GM21381 (cell line): Measurements from ENCODE around the gene GPR55.
"Not testable (repeated sequence)": the region's sequence is repeated elsewhere in the genome, so short reads cannot be mapped to it uniquely, and the experiment has no call there.

ENCODE experiments used
- ATAC-seq: cut with Tn5 transposase; IDR thresholded peaks from one replicate; pipeline ENCODE4 v1.9.1; 2021; ENCODE audit warnings: mild to moderate bottlenecking, moderate library complexity; ENCODE audit not compliant: unreplicated experiment

Gene GPR55, protein sequence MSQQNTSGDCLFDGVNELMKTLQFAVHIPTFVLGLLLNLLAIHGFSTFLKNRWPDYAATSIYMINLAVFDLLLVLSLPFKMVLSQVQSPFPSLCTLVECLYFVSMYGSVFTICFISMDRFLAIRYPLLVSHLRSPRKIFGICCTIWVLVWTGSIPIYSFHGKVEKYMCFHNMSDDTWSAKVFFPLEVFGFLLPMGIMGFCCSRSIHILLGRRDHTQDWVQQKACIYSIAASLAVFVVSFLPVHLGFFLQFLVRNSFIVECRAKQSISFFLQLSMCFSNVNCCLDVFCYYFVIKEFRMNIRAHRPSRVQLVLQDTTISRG

GRCh38 chr2:230924470-230925341 lies at the start of gene GPR55:
Gene GPR55, minus strand, starts transcription at chr2:230925242. Its CDS starts 14,280 bp downstream, at chr2:230910962.
- peak; percentile 35 for ATAC-seq

DNA sequence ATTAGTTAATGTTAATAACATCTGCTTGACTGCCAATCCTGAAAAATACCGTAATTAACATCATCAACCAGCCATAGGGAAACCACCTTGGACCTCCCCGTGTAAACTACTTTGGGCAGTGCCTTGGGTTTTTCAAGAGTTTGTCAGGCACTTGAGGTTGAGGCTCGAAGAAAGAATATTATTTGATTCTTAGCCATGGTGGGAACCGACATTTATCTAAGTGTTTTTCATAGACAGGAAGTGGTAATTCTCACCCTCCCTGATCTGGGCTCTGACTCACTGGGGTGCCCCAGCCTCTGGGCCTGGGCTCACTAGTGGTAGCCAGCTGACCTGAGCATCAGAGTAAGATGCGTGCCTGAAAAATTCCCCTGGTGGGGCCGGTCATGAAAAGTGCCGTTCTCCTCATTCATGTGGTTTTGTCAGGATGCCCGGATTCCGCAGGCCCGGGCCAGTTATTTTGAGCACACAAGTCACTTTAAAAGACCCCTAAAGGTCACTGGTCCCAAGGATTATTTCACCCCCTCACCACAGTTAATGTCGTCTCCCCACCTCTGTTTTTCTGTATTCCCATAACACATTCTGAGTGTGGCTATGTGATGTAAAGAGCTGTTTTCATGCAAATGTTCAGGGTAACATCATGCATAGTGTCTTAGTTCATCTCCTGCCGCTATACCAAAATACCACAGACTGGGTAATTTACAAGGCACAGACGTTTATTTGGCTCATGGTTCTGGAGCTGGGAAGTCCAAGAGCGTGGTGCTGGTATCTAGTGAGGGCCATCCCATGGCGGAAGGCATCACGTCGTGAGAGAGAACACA lies 49.3 kb upstream of the GPR55 start:
- ATAC-seq, result peak; percentile 80

DNA sequence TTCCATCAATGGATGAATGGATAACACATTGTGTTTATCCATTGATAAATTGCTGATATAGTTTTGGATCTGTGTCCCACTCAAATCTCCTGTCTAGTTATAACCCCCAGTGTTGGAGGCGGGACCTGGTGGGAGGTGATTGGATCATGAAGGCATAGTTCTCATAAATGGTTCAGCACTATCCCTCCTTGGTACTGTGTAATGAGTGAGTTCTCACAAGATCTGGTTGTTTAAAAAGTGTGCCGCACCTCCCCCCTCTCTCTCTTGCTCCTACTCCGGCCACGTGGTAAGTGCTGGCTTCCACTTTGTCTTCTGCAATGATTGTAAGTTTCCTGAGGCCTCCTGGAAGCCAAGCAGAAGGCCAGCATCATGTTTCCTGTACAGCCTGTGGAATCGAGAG lies 47.0 kb upstream of the GPR55 start:
- no peak for ATAC-seq

GRCh38 chr2:230969659-230970015 lies 44.6 kb upstream of the GPR55 start:
- ATAC-seq, result no peak

- no peak for ATAC-seq
Observed at GRCh38 chr2:230968921-230969658, 44.0 kb upstream of the GPR55 start.

GRCh38 chr2:230968314-230968713 lies 43.3 kb upstream of the GPR55 start:
- not testable (repeated sequence) for ATAC-seq

DNA sequence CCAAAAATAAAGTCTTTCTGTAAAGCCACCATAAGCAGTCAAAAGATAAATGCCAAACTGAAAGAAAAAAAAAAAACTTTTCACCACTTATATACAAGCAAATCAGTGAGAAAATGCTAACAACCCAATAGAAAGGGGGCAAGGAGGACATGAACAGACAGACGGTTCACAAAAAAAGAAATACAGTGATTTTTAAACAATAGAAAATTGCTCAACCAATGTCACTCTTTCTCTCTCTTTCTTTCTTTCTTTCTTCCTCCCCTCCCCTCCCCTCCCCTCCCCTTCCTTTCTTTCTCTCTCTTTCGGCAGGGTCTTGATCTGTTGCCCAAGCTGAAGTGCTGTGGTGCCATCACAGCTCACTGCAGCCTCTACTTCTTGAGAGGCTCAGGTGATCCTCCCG lies 42.1 kb upstream of the GPR55 start:
- no peak for ATAC-seq

GRCh38 chr2:230964136-230964730 lies 39.2 kb upstream of the GPR55 start:
- ATAC-seq, result no peak

DNA sequence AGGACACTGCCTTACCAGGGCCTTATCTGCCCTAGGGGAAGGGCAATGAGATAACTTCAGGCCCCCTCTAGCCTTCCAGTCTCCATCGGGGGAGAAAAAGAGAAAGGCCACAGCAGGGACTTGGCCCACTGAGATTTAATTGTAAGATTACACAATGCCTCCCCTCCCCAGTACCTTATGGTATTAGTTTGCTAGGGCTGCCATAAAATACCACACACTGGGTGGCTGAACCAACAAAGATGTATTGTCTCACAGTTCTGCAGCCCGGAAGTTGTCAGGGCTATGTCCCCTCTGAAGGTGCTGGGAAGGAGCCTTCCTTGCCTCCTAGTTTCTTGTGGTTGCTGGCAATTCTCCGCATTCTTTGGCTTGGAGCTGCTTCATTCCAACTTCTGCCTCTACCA lies 36.0 kb upstream of the GPR55 start:
- no peak for ATAC-seq

- ATAC-seq, result no peak
Observed at GRCh38 chr2:230960026-230960425, 35.0 kb upstream of the GPR55 start.

DNA sequence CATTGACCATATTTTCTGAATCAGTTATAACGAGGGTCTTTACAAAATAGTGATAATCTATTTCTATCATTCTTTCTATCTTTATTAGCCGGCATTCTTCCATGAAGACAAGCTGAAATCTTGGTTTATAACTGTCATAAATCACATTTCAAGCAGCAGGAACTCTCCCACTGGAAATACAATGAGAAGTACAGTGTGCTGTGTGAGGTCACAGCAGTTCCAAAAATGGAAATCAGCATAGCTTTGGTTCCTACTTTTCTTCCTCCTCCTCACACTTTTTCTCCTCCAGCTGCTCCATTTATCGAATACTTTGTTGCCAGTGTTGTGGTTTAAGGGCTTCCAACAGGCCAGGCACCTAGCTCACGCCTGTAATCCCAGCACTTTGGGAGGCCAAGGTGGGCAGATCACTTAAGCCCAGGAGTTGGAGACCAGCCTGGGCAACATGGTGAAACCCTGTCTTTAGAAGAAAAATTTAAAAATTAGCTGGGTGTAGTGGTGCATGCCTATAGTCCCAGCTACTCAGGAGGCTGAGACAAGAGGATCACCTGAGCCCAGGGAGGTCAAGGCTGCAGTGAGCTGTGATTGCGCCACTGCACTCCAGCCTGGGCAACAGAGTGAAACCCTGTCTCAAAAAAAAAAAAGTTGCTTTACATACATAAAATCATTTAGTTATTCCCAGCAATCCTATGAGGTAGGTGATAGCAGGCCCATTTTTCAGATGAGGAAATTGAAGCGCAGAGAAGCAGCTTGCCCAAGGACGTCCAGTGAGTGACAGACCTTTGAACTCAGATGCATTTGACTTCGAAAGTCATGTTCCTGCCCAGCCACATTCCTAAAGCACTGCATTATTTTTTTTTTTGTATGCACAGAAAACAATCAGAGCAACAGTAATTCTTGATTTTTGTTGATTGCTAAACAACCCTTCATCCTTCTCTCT lies 34.0 kb upstream of the GPR55 start:
- no peak for ATAC-seq

- no peak for ATAC-seq
Observed at GRCh38 chr2:230957756-230958391, 32.8 kb upstream of the GPR55 start.

DNA sequence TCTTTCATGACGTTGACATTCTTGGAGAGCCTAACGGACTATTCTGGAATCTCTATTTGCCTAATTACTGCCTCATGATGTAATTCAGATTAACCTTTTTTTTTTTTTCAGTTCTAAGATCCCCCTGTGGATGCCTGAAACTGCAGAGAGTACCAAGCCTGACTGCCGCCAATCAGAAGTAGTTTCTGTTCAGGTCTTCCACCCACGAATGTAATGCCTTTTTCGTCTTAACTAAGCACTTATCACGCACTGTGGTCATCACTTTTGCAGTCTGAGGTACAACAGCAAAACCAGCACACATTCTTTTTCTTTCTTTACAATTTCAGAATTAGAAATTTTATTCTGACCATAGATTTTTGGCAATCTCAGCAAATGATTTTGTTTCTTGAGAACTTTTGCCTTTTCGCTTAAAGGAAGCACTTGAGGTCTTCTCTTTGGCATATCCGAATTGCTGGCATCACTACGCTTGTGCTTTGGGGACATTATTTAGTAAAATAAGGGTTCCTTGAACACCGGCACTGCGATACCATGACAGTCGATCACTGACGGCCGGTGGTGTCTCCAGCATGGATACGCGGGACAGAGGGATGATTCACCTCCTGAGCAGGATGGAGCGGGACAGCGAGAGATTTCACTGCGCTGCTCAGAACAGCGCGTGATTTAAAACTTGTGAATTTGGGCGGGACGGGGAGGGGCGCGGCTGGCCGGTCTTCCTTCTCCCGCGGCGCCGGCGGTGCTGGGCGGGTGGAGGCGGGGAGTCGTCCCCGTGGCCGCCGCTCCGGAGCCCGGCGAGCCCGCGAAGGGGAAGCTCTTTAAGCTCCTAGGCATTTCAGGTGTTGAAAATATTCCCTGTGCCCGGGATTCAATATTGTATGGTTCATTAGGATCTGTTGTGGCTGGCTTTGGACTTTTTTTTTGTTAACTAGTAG lies 32.0 kb upstream of the GPR55 start:
- peak; percentile 64 for ATAC-seq

GRCh38 chr2:230955163-230955737 lies 30.2 kb upstream of the GPR55 start:
- ATAC-seq, result no peak

DNA sequence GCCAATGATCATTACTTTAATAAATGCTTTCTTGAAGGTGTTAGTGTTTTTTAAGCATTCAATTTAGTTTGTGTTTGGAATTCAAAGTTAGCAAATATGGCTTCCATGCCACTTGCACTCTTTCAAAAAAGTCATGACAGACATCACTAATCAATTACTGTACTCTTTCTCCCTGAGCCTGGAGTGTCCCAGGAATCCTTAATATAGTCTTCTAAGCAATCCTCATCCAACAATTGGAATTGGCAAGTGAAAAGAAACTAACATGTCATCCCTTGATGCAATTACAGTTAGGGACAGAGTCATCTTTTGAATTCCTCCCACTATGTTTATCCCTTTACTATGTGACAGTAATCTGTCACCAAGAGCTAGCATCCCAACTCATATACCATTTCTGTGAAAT lies 29.7 kb upstream of the GPR55 start:
- ATAC-seq, result no peak

DNA sequence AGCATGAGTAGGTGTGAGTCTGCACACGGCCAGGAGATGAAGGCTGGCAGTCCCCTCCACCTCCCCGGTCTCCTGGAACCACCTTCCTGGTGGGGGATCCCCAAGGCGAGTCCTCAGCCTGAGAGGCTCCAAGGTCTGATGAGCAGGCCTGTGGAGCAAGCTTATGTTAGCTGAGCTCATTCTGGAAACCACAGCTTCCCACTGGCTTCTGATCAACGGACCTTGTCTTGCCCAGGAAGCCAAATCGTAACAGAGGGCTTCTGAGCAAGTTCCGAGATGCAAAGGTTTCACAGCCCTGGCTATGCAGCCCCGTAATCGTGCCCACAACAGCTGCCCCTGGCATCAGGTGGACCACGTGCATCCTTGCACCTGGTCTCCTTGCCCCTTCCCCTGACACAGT lies 28.8 kb upstream of the GPR55 start:
- peak; percentile 23 for ATAC-seq

GRCh38 chr2:230952226-230952956 lies 27.3 kb upstream of the GPR55 start:
- no peak for ATAC-seq
